ENCODE results near the gene RASGRF1.

DNA sequence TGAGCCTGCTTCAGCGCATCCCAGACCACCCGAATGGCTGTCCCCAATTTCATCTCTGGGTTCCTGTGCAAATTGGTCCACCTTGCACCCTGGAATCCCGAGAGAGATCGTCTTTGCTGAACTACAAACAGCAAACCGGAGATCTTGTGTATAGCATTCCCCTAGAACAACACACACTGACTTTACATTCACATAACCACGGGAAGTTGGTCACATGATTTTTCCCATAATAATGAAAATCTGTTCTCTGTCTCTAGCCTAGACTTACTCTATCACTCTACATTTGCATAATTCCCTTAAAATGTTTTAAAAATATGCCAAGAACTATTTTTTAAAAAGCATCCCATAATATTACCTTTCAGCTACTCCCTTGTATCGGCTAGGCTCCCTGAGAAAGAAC, 180.3 kb downstream of the RASGRF1 start:
- TF ChIP-seq TAF1 (IDR thresholded peaks at IDR 0.05; ENCODE audit: low read depth) (no peak), EP300 (IDR thresholded peaks at IDR 0.05; ENCODE audit: borderline replicate concordance) (no peak), CREB1 (IDR thresholded peaks at IDR 0.05; ENCODE audit: low read depth) (no peak), YY1 (IDR thresholded peaks at IDR 0.05; ENCODE audit: low read depth) (no peak), ZBTB7A (IDR thresholded peaks at IDR 0.05; ENCODE audit: low read depth) (no peak), RAD21 (IDR thresholded peaks at IDR 0.05; ENCODE audit: low read depth) (no peak), TCF12 (IDR thresholded peaks at IDR 0.05; ENCODE audit: low read depth) (no peak), EGR1 (IDR thresholded peaks at IDR 0.05) (no peak), NFIC (IDR thresholded peaks at IDR 0.05) (no peak)
- TF ChIP-seq, protein P1, sequence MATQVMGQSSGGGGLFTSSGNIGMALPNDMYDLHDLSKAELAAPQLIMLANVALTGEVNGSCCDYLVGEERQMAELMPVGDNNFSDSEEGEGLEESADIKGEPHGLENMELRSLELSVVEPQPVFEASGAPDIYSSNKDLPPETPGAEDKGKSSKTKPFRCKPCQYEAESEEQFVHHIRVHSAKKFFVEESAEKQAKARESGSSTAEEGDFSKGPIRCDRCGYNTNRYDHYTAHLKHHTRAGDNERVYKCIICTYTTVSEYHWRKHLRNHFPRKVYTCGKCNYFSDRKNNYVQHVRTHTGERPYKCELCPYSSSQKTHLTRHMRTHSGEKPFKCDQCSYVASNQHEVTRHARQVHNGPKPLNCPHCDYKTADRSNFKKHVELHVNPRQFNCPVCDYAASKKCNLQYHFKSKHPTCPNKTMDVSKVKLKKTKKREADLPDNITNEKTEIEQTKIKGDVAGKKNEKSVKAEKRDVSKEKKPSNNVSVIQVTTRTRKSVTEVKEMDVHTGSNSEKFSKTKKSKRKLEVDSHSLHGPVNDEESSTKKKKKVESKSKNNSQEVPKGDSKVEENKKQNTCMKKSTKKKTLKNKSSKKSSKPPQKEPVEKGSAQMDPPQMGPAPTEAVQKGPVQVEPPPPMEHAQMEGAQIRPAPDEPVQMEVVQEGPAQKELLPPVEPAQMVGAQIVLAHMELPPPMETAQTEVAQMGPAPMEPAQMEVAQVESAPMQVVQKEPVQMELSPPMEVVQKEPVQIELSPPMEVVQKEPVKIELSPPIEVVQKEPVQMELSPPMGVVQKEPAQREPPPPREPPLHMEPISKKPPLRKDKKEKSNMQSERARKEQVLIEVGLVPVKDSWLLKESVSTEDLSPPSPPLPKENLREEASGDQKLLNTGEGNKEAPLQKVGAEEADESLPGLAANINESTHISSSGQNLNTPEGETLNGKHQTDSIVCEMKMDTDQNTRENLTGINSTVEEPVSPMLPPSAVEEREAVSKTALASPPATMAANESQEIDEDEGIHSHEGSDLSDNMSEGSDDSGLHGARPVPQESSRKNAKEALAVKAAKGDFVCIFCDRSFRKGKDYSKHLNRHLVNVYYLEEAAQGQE (IDR thresholded peaks at IDR 0.05; ENCODE audit: low read depth), result no peak
- TF ChIP-seq, protein P2, sequence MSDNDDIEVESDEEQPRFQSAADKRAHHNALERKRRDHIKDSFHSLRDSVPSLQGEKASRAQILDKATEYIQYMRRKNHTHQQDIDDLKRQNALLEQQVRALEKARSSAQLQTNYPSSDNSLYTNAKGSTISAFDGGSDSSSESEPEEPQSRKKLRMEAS (IDR thresholded peaks at IDR 0.05), result no peak
